ENCODE results near the gene BCAS3.
A peak's percentile ranks its signal among the peaks of the same experiment; 100 is the strongest.

- no peak for TF ChIP-seq POLR2A (IDR thresholded peaks at IDR 0.05; ENCODE audit: low read length)
- peak; percentile 87 for TF ChIP-seq GATA1 (IDR thresholded peaks at IDR 0.05; ENCODE audit: low read depth, low read length)
Observed at GRCh38 chr17:61175298-61176142, 497.9 kb downstream of the BCAS3 start.

All from erythroblast (primary cell).